ENCODE results near the gene COL5A1. TPM values are rescaled to one million over a fixed set of nuclear protein-coding genes. Genes with fewer than 3 reads are reported as not detected.
"Not testable (repeated sequence)": the region's sequence is repeated elsewhere in the genome, so short reads cannot be mapped to it uniquely, and the experiment has no call there.

COL5A1 gene
- total RNA-seq, 2 donors from 2014 or later = 10.9 to 21.7 TPM

DNA sequence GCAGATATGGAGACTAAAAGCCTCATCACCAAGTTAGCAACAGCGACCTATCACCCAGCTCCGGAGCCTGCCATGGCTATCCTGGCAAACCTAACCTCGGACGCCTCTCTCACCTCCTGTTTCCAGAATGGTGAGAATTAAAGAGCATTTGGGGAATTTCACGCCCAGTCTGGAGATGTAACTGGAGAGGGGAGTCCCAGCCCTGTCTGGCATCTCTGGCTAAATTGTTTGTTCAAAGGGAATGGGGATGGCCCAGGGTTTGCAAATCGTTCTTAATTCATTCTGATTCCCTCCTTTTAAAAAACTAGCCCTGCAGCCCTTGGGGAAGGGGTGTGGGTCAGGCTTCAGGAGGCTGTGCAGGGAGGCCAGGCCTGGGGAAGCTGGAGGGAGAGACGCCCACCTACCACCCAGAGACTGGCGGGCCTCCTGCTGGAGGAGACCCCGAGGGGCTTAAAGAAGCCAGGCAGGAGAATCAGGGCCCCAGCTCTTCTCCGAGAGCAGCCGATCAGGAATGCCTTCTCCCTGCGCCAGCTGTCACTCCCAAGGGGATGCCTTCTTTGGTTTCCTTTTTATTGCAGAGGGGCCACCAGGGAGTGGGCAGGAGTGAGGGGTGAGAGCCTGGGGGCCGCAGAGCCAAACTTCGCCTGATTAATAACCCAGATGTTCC is 964 bp upstream of the COL5A1 start:
- peak overlapping the region; percentile 55 for H3K27ac ChIP-seq
- no peaks in the 10 kb centered on the region for H3K36me3 ChIP-seq
- H3K4me1 ChIP-seq = no peaks in the 10 kb centered on the region
- peak overlapping the region; percentile 34 to 50 for H3K9ac ChIP-seq (ENCODE audit: low read depth in 2 of 2, low read length in 2 of 2)
- H3K27me3 ChIP-seq = peaks cover 17% of the 10 kb centered on the region
- no peak for DNase-seq
- intact Hi-C loops (cut with DNase I) = no loop called here
- no peaks in the 10 kb centered on the region for H3K9me3 ChIP-seq
- H3K4me3 ChIP-seq = no peak overlapping the region
- TF ChIP-seq, protein P1, sequence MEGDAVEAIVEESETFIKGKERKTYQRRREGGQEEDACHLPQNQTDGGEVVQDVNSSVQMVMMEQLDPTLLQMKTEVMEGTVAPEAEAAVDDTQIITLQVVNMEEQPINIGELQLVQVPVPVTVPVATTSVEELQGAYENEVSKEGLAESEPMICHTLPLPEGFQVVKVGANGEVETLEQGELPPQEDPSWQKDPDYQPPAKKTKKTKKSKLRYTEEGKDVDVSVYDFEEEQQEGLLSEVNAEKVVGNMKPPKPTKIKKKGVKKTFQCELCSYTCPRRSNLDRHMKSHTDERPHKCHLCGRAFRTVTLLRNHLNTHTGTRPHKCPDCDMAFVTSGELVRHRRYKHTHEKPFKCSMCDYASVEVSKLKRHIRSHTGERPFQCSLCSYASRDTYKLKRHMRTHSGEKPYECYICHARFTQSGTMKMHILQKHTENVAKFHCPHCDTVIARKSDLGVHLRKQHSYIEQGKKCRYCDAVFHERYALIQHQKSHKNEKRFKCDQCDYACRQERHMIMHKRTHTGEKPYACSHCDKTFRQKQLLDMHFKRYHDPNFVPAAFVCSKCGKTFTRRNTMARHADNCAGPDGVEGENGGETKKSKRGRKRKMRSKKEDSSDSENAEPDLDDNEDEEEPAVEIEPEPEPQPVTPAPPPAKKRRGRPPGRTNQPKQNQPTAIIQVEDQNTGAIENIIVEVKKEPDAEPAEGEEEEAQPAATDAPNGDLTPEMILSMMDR (IDR thresholded peaks at IDR 0.05) = no peak

DNA sequence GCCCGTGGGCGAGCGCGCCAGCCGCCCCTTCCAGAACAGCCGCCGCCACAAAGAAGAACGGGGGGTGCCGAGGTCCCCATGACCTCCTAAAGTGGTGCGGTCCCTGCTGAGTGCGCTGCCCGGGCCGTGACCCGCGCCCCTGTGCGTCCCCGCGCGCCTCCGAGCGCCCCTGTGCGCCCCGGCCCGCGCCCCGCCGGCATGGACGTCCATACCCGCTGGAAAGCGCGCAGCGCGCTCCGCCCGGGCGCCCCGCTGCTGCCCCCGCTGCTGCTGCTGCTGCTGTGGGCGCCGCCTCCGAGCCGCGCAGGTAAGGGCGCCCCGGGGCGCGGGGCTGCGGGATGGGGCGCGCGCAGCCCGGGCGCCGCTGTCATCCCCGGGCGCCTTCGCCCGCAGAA is 384 bp downstream of the COL5A1 start:
- intact Hi-C loops (cut with DNase I) = no loop called here
- H3K4me1 ChIP-seq = no peaks in the 10 kb centered on the region

DNA sequence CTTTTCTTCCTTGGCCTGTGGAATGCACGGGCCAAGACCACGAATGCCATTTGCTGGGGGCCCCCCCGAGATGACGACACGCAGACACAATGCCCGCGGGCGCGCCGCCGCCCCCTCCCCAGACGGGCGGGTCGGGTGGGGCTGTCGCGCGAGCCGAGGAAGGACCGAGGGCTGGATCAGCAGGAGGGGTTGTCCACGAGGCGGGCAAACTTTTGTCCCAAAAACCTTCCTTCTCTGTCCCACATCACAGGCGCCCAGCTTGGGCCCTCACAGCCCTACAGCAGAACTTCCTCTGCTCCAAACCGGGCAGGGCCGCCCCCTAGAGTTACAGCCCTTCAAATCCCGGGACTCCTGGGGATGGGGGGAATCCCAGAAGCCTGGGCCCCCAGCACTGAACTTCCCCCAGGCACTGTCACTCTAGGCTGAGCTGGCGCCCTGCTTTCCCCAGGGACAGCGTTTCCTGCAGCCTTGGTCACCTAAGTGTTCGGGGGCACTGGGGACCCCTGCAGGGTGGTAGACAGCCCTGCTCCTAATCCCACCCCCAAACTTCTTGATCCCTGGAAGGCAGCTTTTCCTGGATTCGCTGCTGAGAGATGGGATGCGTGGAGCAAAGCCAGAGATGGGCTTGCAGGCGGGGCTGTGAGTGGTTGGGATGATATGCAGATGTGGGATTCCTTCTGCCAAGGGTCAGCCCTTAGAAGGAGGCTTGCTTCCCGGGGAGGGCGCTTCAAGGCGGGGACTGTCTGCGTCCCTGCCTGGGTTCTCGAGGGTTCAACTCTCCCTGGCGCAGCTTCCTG is 980 bp downstream of the COL5A1 start:
- Histone ChIP-seq H3K4me1 (no peaks in the 10 kb centered on the region), H3K9ac (ENCODE audit: low read depth in 2 of 2, low read length in 2 of 2) (peak overlapping the region; percentile 56 to 72), H3K4me3 (peak overlapping the region; percentile 41), H3K27me3 (peaks cover 17% of the 10 kb centered on the region), H3K27ac (peak overlapping the region; percentile 76), H3K36me3 (no peaks in the 10 kb centered on the region), H3K9me3 (no peaks in the 10 kb centered on the region)
- intact Hi-C loops (cut with DNase I) = no loop called here
- TF ChIP-seq, protein P1 (IDR thresholded peaks at IDR 0.05) = no peak
- peak; percentile 59 for DNase-seq

More for the DNA sequence above, 384 bp downstream of the COL5A1 start:
- peaks cover 17% of the 10 kb centered on the region for H3K27me3 ChIP-seq
- peak overlapping the region; percentile 41 for H3K4me3 ChIP-seq
- no peak for DNase-seq
- H3K36me3 ChIP-seq = no peaks in the 10 kb centered on the region
- H3K9ac ChIP-seq (ENCODE audit: low read depth in 2 of 2, low read length in 2 of 2) = peak overlapping the region in 1 of 2 donors; percentile 72
- TF ChIP-seq, protein P1 (IDR thresholded peaks at IDR 0.05) = no peak
- H3K27ac ChIP-seq = peak overlapping the region; percentile 76
- H3K9me3 ChIP-seq = no peaks in the 10 kb centered on the region

DNA sequence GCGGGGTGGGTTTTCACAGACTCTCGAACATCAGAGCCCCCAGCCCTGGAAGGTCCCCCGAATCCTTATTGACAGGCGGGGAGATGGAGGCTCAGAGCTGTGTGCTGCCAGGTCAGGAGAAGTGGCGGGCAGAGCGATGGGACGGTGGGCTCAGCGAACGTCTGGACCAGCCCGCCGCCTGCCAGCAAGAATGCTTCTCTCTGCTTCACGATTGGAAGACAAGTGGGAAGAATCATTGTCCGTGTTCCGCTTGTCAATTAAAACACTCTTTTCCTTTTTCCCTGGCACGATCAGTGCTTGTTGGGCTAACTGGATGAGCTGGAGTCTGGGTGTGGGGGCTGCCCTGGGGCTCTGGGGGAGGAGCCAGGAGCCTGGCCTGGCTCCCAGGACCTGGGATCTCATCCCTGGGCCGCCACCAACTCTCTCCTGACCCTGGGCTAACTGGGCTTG is 1.6 kb downstream of the COL5A1 start:
- DNase-seq = no peak
- TF ChIP-seq, protein P1 (IDR thresholded peaks at IDR 0.05) = no peak

DNA sequence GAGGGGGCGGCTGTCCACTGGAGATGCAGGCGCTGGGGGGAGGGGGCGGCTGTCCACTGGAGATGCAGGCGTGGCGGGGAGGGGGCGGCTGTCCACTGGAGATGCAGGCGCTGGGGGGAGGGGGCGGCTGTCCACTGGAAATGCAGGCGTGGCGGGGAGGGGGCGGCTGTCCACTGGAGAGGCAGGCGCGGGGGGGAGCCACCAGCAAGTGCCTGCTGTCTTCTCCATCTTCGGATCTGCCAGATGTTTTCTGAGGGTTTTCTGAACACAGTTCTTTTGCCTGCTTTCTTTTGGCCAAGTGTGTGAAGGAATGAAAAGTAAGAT is 2.8 kb downstream of the COL5A1 start:
- H3K9ac ChIP-seq (ENCODE audit: low read depth in 2 of 2, low read length in 2 of 2); H3K4me1 ChIP-seq; intact Hi-C loops (cut with DNase I); DNase-seq; H3K9me3 ChIP-seq; H3K36me3 ChIP-seq; H3K4me3 ChIP-seq: not testable (repeated sequence)
- H3K27me3 ChIP-seq = peaks cover 17% of the 10 kb centered on the region
- peak overlapping the region; percentile 59 for H3K27ac ChIP-seq

More for the DNA sequence above, 1.6 kb downstream of the COL5A1 start:
- Histone ChIP-seq H3K4me3 (peak overlapping the region; percentile 41), H3K9ac (ENCODE audit: low read depth in 2 of 2, low read length in 2 of 2) (peak overlapping the region; percentile 56 to 61), H3K27ac (peak overlapping the region; percentile 76), H3K36me3 (no peaks in the 10 kb centered on the region), H3K27me3 (peaks cover 17% of the 10 kb centered on the region), H3K4me1 (no peaks in the 10 kb centered on the region), H3K9me3 (no peaks in the 10 kb centered on the region)
- intact Hi-C loops (cut with DNase I) = no loop called here

All from colonic mucosa (tissue), 4 donors.